ENCODE results near the gene LALBA.
"Not testable (repeated sequence)": the region's sequence is repeated elsewhere in the genome, so short reads cannot be mapped to it uniquely, and the experiment has no call there.

Gene LALBA
- total RNA-seq = 0 reads per million in 4 experiments

DNA sequence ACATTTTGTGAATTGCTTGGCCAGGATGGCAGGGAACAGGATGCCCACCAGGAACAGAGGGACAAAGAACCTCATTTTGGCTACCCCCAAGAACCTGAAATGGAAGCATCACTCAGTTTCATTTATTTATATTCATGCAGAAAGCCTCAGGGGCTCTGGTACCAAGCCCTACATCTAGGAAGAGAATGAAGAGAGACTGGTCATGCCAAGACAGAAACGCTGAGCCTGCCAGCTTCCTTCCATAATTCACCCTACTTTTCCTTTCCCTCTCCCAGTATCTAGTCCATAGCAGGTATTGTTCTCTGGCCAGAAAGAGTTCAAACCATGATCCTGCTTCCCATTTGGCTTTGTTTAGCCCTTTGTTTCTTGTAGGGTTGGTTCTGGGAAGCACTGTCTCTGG, at the start of gene LALBA:
Gene LALBA, minus strand, starts transcription at position 101 of the 400 bp plus-strand sequence. Its CDS starts 26 bp downstream, at position 75.
- DNase-seq = no peak

DNA sequence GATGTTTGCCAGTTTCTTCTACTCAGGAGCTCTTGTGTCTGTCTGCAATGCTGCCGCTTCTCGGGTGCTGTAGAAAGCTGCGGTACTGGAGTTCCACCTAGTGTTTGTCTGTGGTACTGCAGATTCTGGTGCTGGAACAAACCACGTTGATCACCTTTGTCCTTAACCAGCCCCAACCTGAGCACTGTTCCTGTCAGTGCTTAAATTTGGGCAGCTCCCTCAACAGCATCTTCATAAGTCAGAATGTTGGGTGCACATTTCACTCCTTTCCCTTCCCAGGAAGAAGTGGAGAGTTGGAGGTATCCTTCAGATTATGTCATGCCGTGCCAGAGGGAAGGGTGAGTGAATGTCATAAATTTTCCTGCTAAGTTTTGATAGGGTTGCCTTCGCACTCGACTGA, 48.7 kb upstream of the LALBA start:
- DNase-seq = peak; percentile 47

- DNase-seq = no peak
These were observed 45.8 kb upstream of the LALBA start for GRCh38 chr12:48615681-48616080.

DNA sequence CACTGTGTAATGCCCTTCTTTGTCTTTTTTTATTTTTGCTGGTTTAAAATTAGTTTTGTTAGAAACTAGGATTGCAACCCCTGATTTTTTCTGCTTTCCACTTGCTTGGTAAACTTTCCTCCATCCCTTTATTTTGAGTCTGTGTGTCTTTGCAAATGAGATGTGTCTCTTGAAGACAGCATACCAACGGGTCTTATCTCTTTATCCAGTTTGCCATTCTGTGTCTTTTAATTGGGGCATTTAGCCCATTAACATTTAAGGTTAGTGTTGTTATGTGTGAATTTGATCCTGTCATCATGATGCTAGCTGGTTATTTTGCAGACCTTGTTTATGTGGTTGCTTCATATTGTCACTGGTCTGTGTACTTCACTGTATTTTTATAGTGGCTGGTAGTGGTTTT, 43.5 kb upstream of the LALBA start:
- DNase-seq = no peak

GRCh38 chr12:48602192-48602989, 32.5 kb upstream of the LALBA start:
- DNase-seq = no peak

GRCh38 chr12:48601013-48601756, 31.3 kb upstream of the LALBA start:
- no peak for DNase-seq

DNA sequence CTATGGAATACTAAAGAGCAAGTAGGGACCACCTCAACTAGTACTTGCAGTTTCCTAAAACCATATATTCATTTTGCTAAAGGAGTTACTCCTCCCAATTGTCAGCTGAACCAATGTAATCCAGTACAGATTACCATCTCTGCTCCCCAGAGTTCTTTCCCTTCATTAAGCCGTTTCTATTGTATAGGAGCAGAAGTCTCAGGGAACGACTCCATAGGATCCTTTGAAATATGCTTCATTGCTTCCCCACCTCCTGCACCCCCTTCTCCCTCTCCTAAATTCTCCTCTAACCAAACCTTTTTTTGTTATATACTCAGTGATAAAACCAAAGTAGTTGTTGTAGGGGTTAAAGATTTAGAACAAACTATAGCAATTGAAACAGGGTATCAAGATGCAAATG, 30.7 kb upstream of the LALBA start:
- no peak for DNase-seq

DNA sequence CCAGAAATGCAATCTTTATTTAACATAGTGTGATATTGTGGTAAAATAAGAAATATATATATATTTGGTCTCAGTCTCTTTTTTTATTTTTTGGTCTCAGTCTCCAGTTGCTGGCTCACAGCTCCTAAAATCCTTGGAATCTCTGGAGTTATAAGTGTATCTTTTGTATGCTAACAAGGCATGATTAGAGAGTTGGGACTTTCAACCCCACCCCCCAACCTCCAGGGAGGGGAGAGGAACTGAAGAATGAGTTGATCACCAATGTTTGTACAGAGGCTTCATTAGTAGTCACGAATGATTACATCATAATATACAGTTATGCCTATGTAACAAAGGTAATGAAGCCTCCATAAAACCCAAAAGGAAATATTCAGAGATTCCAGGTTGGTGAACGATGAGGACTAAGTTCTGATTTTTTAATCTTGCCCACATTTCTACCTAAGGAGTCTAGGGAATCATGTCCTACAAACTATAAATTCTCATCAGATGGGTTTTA, 22.8 kb upstream of the LALBA start:
- no peak for DNase-seq

DNA sequence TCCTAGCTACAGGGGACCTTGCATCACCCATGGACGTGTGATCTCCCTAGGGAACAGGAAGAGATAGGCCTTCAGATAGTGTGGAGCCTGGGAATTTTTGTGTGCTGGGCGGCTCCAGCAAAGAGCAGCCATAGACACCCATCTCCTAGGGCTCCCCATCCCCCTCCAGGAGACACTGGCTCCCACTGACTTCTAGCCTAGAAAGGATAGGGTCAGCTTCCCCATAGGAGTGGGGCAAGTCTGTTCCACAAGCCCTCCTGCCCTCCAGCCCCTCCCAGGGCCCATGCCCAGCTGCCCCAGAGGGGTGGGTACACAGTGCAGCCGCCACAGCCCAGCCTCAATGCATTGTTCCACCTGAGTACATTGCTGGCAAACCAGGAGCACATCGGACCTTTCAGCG, 16.5 kb upstream of the LALBA start:
- DNase-seq = no peak

GRCh38 chr12:48583728-48584127, 13.9 kb upstream of the LALBA start:
- DNase-seq = no peak

DNA sequence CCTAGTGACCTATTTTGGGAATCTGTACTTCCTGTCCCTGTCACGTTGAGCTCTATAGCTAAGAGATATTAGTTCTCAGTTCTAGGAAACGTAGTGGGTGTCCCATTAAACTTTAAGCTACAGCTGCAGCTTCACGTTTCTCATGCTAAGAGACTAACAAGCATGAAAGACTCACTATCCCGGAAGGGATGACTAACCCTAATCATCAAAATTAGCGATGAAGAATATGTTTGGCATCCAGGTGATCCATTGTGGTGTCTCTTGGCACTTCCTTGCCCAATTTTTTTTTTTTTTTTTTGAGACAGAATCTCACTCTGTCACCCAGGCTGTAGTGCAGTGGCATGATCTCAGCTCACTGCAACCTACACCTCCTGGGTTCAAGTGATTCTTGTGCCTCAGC, 11.0 kb upstream of the LALBA start:
- DNase-seq = no peak

DNA sequence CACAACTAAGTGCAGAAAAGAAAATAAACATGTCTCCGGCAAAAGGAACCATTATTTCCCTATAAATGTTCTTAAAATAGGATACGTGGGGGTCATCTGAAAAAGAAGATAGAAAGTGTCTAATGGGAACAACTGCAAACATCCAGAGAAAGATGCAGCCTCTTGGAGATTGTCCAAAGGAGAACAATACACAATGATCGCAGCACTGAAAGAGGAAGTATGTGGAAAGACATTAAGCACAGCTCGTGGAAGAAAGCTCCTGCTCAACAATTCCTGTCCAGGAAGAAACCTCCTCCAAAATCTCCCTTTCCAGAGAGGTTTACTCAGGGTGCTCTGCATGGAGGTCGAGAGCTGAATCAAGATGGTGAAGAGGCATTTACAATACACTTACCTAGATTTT, 2.5 kb upstream of the LALBA start:
- no peak for DNase-seq

DNA sequence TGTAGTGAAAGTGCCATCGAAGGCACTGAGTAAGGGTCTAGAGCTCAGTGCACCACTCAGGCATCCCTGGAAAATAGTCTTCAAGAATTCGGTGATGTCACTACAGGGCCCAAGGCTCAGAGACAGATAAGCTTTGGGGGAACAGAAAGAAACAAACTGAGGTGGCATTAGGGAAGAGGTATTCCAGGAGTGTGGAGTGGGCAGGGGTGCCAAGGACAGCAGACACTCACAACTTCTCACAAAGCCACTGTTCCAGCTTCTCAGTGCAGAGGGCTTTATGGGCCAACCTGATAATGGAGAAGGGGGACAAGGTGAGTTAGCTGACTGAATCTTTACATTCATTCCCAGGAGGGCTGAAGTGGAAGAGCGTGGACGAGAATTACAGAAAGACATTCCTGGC, 2.1 kb downstream of the LALBA start:
- no peak for DNase-seq

GRCh38 chr12:48557919-48558318, 11.9 kb downstream of the LALBA start:
- no peak for DNase-seq

DNA sequence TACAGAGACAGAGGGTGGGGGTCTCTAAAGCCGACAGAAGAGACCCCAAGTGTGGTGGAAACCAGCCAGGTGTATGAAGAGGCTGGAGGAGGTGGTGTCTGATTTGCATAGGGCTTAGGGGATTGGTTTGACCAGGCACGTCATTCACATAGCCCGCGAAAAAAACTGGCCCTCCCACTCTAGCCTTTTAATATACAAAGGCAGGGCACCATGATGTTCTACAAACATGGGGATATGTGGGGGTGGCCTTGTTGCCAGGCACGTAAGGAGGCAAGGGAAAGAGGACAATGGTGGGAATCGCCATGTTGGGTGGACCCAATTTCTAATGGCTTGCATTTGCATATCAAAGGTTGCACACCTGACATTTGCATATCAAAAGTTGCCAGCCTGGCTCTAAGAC, 13.2 kb downstream of the LALBA start:
- no peak for DNase-seq

GRCh38 chr12:48553666-48554343, 16.0 kb downstream of the LALBA start:
- not testable (repeated sequence) for DNase-seq

- DNase-seq = not testable (repeated sequence)
These were observed 18.2 kb downstream of the LALBA start for GRCh38 chr12:48551636-48552035.

DNA sequence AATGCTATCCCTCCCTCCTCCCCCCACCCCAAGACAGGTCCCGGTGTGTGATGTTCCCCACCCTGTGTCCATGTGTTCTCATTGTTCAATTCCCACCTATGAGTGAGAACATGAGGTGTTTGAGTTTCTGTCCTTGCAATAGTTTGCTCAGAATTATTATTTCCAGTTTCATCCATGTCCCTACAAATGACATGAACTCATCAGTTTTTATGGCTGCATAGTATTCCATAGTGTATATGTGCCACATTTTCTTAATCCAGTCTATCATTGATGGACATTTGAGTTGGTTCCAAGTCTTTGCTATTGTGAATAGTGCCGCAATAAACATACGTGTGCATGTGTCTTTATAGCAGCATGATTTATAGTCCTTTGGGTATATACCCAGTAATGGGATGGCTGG, 22.8 kb downstream of the LALBA start:
- not testable (repeated sequence) for DNase-seq

DNA sequence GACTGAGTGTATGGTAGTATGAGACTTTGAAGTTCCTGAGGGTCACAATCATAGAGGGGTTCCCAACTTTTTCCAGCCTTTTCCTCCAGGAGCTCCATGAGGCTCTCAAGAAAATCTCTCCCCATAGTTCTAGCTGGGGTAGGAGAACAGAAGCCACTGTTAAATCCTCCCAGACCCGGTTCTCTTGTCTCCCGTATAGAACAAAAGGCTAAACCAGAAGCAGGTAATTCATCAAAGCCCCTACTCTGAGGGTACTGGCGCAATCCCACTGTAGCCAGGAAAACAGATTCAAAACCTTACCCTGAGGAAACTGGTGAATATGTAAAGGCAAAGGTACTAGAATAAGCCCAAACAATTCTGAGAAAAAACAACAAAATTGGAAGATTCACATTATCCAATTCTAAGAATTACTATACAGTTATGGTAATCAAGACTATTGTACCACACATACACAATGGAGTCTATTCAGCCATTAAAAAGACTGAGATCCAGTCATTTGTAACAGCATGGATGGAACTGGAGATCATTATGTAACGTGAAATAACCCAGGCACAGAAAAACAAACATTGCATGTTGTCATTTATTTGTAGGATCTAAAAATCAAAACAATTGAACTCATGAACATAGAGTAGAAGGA, 23.9 kb downstream of the LALBA start:
- DNase-seq = no peak

- DNase-seq = peak; percentile 28
These were observed 27.4 kb downstream of the LALBA start for GRCh38 chr12:48542300-48542928.

GRCh38 chr12:48536602-48537001, 33.2 kb downstream of the LALBA start:
- no peak for DNase-seq

DNA sequence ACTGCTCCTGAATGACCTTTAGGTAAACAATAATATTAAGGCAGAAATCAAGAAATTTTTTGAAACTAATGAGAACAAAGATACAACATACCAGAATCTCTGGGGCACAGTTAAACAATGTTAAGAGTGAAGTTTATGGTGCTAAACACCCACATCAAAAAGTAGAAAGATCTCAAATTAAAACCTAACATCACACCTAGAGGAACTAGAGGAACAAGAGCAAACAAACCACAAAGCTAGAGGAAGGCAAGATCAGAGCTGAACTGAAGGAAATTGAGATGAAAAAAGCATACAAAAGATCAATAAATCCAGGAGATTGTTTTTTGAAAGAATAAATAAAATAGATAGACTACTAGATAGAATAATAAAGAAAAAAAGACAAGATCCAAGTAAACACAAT, 37.2 kb downstream of the LALBA start:
- DNase-seq = no peak
